ENCODE measurements around the gene RAD51B.

The RAD51B gene

DNA sequence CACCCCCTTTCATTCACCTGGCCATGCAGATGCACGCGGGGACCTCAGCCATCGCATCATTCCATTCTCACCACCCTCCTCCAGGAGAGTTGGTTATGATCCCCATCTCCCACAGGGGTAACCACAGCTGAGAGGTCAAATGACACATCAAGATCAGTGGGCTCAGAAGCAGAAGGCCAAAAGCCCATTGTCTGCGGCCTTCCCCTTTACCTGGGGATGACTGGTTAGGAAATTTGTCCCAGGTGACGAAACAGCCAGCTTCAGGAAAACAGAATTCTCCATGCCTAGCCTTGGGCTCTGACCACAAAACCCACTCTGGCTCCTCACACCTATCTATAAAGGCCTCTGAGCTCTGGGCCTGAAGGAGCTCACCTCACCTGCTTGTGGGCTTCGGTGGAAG lies 937.2 kb downstream of the RAD51B start:
- H3K27me3 ChIP-seq (replicated peaks): no peaks in the 10 kb centered on the region
- TF ChIP-seq, protein P1, sequence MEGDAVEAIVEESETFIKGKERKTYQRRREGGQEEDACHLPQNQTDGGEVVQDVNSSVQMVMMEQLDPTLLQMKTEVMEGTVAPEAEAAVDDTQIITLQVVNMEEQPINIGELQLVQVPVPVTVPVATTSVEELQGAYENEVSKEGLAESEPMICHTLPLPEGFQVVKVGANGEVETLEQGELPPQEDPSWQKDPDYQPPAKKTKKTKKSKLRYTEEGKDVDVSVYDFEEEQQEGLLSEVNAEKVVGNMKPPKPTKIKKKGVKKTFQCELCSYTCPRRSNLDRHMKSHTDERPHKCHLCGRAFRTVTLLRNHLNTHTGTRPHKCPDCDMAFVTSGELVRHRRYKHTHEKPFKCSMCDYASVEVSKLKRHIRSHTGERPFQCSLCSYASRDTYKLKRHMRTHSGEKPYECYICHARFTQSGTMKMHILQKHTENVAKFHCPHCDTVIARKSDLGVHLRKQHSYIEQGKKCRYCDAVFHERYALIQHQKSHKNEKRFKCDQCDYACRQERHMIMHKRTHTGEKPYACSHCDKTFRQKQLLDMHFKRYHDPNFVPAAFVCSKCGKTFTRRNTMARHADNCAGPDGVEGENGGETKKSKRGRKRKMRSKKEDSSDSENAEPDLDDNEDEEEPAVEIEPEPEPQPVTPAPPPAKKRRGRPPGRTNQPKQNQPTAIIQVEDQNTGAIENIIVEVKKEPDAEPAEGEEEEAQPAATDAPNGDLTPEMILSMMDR (IDR thresholded peaks at IDR 0.05; ENCODE audit: low read depth, low read length, missing control alignments): no peak
- no peaks in the 10 kb centered on the region for H3K36me3 ChIP-seq (replicated peaks)
- in situ Hi-C loops (cut with HindIII; ENCODE audit: low pct_ligation_motif_present, low sequenced_read_pairs): no loop called here
- no peak for DNase-seq
- no peak overlapping the region for H3K4me3 ChIP-seq (ENCODE audit: low read depth, low read length)
- no peak overlapping the region for H3K27ac ChIP-seq

DNA sequence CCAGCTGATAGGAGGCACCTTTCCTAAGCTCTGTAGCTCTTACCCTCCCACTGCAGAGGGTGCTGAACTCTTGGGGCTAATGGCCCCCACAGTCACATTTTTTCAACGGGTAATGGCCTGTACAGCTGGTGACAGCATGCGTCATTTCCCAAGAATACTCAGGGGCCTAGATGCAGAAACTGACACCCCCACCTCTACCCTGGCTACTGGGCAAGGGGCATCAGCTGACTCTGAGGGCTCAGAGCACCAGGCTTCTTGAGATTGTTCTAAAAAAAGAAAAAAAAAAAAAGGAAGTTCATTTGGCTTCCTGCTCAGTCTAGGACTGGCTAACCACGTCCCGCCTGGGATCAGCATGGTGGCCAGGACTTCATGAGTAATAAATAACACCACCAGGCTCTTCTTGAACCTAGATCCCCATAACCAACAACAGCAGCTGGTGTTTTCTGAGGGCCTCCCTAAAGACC lies 938.1 kb downstream of the RAD51B start:
- no peak for DNase-seq
- in situ Hi-C loops (cut with HindIII; ENCODE audit: low pct_ligation_motif_present, low sequenced_read_pairs): no loop called here
- Histone ChIP-seq H3K27me3 (replicated peaks) (no peaks in the 10 kb centered on the region), H3K36me3 (replicated peaks) (no peaks in the 10 kb centered on the region), H3K4me3 (ENCODE audit: low read depth, low read length) (no peak overlapping the region), H3K27ac (no peak overlapping the region)
- TF ChIP-seq, protein P1 (IDR thresholded peaks at IDR 0.05; ENCODE audit: low read depth, low read length, missing control alignments): no peak

DNA sequence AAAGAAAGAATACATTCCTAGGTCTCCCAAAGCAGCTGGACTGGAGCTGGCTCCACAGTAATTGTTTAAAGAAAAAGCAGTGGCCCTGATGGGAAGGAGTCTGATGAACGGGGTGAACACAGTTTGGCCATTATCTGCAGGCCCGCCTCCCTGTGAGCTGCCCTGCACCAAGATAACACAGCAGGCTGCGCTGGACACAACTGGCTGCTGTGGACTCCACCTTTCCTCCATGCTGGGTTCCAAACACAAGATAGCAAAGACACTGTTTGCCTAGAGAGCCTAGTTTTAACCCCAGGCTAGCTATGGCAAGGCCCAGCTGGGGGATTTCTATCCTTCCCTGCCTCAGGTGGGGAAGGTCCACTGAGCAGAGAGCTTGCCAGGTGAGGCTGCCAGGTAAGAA lies 938.7 kb downstream of the RAD51B start:
- in situ Hi-C loops (cut with HindIII; ENCODE audit: low pct_ligation_motif_present, low sequenced_read_pairs): no loop called here
- no peak overlapping the region for H3K27ac ChIP-seq
- TF ChIP-seq, protein P1 (IDR thresholded peaks at IDR 0.05; ENCODE audit: low read depth, low read length, missing control alignments): no peak

DNA sequence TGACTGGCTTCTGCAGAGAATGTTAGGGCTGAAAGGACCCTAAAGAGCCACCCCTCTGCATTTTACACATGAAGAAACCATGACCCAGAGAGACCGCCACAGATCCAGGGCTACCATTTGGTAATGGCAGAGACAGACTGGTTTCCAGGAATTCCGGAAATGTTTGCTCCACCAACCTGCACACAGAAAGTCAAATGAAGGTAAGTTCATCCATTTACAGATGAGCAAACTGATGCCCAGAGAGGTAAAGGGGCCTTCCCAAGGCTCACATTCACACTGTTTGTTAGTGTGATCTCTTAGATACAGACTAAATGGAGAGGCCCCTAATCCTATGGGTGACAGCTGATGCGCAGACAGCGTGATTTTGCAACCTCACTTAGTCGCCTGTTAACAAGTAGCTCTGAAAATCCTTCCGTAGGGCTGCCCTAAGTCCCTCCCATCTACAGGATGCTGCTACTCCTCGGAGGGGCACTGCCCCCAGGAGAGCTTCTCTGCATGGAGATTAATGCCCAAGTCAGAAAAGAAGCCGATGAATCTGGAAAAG lies 939.5 kb downstream of the RAD51B start:
- Histone ChIP-seq H3K27ac (no peak overlapping the region), H3K27me3 (replicated peaks) (no peaks in the 10 kb centered on the region), H3K36me3 (replicated peaks) (no peaks in the 10 kb centered on the region), H3K4me3 (ENCODE audit: low read depth, low read length) (no peak overlapping the region)
- no peak for DNase-seq
- in situ Hi-C loops (cut with HindIII; ENCODE audit: low pct_ligation_motif_present, low sequenced_read_pairs): no loop called here
- TF ChIP-seq, protein P1 (IDR thresholded peaks at IDR 0.05; ENCODE audit: low read depth, low read length, missing control alignments): no peak

More for the DNA sequence above, 938.7 kb downstream of the RAD51B start:
- H3K36me3 ChIP-seq (replicated peaks): no peaks in the 10 kb centered on the region
- H3K4me3 ChIP-seq (ENCODE audit: low read depth, low read length): no peak overlapping the region
- DNase-seq: no peak
- no peaks in the 10 kb centered on the region for H3K27me3 ChIP-seq (replicated peaks)

DNA sequence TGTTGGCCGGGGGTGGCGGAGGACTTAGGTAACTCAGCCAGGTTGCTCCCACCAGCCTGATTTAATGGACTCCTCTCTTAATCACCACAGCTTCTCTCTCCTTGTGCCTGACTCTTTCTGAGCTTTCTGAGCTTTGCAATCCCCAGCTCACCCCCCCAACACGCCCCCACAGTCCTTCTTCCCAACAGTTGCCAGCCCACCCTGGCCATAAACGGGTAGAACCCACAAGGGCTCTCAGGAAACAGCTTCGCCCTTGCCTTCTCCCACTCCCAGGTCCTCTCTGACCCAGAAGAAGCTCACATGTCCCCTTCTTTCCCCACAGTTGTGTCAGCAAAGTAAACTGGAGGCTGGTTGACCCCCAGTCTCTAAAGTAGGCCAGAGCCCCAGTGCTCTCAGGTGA lies 940.4 kb downstream of the RAD51B start:
- Histone ChIP-seq H3K27me3 (replicated peaks) (no peaks in the 10 kb centered on the region), H3K27ac (no peak overlapping the region), H3K36me3 (replicated peaks) (no peaks in the 10 kb centered on the region), H3K4me3 (ENCODE audit: low read depth, low read length) (no peak overlapping the region)
- in situ Hi-C loops (cut with HindIII; ENCODE audit: low pct_ligation_motif_present, low sequenced_read_pairs): no loop called here
- TF ChIP-seq, protein P1 (IDR thresholded peaks at IDR 0.05; ENCODE audit: low read depth, low read length, missing control alignments): no peak
- DNase-seq: no peak

DNA sequence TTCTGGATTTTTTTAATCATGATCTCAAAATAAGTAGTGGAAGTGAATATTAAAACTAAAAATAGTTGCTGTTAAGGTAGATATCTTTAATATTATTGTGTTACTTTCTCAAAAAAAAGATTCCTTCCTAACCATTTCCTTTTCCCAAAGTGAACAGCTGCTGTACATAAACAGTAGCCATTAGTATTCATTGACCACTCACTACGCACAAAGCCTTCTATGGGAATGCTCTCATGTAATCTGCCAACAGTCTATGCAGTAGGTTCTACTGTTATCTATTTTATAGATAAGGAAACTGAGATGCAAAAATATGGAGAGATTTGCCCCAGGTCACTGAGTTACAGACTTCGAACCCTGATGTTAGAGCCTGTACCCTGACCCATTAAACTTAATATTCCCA lies 941.2 kb downstream of the RAD51B start:
- DNase-seq: no peak
- H3K27ac ChIP-seq: no peak overlapping the region
- H3K36me3 ChIP-seq (replicated peaks): no peaks in the 10 kb centered on the region
- H3K4me3 ChIP-seq (ENCODE audit: low read depth, low read length): no peak overlapping the region
- in situ Hi-C loops (cut with HindIII; ENCODE audit: low pct_ligation_motif_present, low sequenced_read_pairs): no loop called here
- TF ChIP-seq, protein P1 (IDR thresholded peaks at IDR 0.05; ENCODE audit: low read depth, low read length, missing control alignments): no peak
- H3K27me3 ChIP-seq (replicated peaks): no peaks in the 10 kb centered on the region
